GM19468 (cell line): ENCODE results near the gene AGBL3.

Experiments
- ATAC-seq: cut with Tn5 transposase; IDR thresholded peaks from one replicate; pipeline ENCODE4 v1.9.1; 2021; ENCODE audit warnings: mild to moderate bottlenecking, moderate library complexity, moderate number of reproducible peaks; ENCODE audit not compliant: unreplicated experiment; ENCODE audit errors: extremely low read depth

AGBL3 gene

GRCh38 chr7:135129579-135129978, 143.3 kb downstream of the AGBL3 start:
- no peak for ATAC-seq

DNA sequence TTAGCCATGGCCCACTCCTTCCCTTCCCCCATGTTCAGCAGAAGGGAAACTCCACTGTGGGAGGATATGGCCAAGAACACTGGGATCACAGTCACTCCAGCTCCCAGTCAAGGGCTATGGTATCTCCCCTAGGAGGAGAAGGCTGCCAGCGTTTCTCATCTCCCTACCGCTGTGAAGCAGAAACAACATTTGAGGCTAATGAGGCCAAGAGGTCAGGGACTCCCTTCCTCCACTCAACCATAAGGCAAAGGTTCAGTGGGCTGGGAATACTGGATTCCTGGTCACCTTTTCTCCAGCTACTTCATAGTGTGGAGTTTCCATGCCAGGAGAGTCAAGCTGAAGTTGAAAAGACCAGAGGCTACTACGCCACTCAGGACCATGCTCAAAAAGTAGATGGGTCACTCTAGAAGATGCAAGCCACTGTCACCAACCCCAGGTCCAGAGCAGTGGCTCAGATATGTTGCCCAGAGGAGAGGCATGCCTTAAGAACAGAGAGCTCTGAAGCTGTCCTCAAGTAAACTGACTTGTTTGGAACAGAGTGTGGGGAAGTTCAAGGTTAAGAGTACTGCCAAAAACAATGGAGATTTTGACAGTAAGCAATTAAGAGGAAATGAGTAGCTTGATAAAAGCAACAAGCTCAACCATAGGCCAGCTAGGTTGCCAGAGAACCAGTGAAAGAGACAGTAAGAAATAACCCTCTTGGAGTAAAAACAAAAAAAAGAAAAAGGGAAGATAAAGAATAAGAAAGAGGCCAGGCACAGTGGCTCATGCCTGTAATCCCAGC, 157.8 kb downstream of the AGBL3 start:
- no peak for ATAC-seq

- no peak for ATAC-seq
Measured at GRCh38 chr7:135147341-135147898, 161.1 kb downstream of the AGBL3 start.

GRCh38 chr7:135147899-135148721, 161.8 kb downstream of the AGBL3 start, which contains the start of gene TMEM140:
TMEM140 (plus strand) TSS chr7:135148072; CDS start chr7:135164442, 16,370 bp downstream.
- peak; percentile 64 for ATAC-seq

DNA sequence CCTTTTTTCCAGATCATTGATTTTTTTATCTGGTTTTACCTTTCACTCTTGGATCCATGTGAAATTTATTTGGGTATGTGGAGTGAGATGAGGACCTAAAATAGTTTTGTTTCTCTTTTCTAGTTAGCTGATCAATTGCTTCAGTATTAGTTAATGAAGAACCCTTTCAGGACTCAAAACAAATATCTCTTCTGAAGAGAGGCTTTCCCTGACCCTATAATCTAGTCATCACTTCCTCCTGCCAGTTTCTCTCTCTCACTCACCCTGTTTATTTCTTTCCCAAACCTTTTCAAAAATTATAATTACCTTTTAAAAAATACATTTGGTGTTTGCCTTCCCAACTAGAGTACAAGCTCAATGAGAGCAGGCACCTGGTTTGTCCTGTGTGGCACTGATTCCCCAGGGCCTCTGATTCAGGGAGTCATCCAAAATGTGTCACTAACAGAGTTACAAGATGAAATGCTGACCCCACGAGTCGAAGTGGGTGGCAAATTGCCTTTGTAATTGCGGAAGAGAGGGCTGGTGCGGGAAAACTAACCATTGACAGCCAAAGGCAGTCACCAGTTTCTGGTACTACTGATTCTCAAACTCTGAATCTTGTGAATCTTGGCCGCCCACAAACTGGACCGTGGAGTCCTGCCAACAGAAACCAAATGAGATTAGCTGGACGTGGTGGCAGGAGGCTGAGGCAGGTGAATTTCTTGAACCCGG, 163.9 kb downstream of the AGBL3 start:
- ATAC-seq = no peak

DNA sequence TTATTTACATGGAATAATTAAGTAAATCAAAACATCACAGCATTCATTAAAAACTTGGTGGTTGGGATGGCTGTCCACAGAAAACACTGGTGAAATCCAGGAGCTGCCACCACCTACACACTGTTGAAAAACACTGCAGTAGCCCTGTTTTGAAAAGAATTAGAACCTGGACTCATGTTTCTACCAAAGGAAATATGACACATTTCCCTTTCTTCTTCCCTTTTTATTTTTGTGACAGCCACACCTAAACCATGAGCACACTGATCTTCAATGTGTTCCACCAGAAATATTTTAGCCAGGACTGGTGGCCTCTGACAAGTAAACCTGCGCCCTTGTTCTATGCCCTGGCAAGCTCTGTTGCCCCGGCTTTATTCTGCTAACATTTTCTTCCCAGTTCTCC, 164.8 kb downstream of the AGBL3 start:
- ATAC-seq = no peak

- ATAC-seq = no peak
Measured at GRCh38 chr7:135151533-135151932, 165.2 kb downstream of the AGBL3 start.

GRCh38 chr7:135152442-135152841, 166.1 kb downstream of the AGBL3 start:
- ATAC-seq = no peak

DNA sequence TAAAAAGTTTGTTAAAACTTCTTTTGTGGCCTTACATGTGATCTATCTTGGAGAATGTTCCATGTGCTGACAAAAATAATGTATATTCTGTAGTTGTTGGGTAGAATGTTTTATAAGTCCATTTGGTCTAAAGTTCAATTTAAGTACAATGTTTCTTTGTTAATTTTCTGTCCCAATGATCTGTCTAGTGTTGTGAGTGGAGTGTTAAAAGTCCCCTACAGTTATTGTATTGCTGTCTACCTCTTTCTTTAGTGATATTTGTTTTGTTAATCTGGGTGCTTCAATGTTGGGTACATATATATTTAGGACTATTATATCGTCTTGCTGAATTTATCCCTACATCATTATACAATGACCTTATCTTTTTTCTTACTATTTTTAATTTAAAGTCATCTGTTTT, 168.4 kb downstream of the AGBL3 start:
- ATAC-seq = no peak

- ATAC-seq = no peak
Measured at GRCh38 chr7:135156290-135156689, 170.0 kb downstream of the AGBL3 start.

DNA sequence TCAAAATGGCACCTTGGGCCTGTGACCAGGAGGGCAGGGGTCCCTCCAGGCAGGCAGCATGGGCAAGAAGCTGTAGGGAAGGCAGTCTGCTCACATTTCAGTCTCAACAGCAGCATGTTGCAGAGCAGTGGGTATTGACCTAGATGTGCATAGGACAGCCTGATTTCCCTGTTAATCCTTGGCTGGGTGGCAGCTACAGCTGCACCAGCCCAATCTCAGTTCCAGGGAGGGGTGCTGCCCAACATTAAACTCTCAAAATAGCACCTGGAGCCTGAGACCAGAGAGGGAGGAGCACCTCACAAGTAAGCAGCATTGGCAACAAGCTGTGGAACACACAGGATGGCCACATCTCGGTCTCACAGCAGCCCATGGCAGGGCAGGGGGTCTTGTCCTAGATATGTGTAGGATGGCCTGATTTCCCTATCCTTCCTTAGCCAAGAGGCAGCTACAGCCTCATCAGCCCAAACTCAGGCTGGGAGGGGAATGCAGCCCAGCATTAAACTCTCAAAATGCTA, 171.9 kb downstream of the AGBL3 start:
- ATAC-seq = no peak

DNA sequence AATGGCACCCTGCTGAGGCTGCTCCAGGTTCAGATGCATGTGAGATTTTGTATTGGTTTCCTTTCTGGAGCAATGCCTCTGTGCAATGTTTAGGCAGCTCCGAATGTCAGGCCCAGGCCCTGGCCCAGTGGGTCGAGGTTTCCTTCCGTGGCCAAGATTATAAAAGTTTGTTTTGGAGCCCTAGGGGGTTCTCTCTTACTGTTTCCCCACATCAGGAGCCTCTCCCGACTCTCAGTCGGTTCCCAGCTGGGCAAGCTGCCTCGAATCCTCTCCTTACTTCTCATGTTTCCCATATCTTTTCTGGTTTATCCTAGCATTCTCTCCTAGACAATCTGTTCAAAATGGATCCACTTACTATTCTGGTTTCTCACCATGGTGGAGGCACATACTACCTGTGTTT, 172.6 kb downstream of the AGBL3 start:
- ATAC-seq = no peak

DNA sequence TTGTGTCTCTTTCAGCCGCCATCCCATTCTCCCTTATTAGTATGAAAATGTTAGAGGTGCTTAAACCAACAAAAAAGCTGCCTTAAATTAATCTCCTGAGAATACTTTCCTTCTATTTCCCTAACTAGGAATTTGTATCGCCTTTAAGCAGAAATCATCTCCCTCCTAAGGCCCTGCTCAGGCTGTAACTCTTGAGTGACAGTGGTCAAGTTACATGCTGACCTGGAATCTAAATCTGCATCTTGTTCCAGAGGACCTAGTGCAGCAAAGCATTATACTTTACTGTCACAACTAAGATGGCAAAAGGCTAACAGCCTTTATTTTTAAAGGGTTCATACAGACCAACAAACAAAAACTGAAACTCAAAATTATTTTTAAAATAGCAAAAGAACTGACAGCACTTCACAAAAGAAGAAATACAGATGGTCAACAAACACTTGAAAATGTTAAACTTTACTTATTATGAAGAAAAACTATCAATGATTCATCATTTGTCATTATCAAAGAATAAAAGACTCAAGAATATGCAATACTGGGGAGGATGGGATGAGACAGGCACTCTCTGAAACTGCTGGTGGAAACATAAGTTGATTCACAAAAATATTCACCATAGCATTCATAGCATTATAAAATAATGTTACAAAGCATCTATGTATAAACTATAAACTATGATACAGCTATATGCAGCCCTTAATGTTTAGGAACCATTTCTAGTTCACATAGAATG, 173.2 kb downstream of the AGBL3 start:
- no peak for ATAC-seq

DNA sequence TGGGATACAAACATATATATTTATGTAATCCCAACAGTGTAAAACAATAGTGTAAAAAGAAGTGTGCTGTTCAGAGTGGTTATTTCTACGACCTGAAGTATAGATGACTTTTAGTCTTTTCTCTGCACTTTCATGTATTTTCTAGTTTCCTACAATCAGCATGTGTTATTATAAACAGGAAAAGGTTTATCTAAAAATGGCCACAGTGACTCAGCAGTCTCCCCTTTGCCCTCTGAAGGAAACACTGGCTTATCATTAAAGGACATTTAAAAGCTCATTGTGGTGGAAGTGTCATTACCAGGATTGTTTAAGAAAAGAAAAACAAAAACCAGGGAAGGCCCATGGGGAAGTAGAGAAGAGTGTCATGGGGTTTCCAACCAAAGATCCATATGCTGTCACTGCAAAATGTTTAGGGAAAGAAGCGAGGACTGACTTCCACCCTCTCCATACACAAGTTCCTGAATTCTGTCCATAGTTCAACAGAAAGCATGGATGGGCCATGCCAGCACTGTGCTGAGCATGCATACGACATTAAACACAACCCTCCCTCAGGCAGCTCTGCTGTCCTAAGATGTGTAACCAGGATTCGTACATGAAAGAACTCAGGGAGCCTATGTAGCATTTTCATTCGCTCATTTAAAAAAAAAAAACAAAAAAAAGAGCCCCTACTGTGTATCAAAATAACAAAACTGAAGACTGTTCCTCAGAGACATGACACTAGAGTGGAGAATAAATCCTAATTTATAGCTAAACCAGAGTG, 174.0 kb downstream of the AGBL3 start:
- ATAC-seq = no peak

GRCh38 chr7:135160858-135161653, 174.7 kb downstream of the AGBL3 start:
- ATAC-seq = no peak

- no peak for ATAC-seq
Measured at GRCh38 chr7:135161669-135162068, 175.4 kb downstream of the AGBL3 start.

DNA sequence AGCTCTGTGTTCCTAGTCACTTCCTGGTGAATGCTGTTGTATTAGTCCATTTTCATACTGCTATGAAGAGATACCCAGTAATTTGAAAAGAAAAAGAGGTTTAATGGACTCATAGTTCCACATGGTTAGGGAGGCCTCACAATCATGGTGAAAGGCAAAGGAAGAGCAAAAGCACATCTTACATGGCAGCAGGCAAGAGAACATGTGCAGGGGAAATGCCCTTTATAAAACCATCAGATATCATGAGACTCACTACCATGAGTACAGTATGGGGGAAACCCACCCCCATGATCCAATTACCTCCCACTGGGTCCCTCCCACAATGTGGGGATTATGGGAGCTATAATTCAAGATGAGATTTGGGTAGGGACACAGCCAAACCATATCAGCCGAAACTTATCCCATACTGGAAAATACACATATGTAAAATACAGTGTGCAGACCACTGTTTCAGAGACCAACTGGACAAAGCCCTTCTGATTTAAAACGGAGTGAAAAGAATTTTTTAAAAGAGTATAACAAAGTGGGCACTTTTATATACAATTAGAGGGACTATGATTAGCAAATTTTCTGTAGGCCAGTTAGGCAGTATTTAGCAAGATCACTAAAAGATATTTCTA, 176.2 kb downstream of the AGBL3 start:
- ATAC-seq = no peak
